DOHH2 (cell line): Measurements from ENCODE around the gene ST6GALNAC6.

Experiments used
- EZH2phosphoT487 ChIP-seq: fragments of 200-600 bp; sonication (generic); IDR thresholded peaks from 2 replicates; pipeline ENCODE4 v1.6.1; 2017; ENCODE audit warnings: borderline replicate concordance, mild to moderate bottlenecking, antibody characterized with exemption, low read length, moderate library complexity, mixed read lengths
- TF ChIP-seq, protein P1 (sequence below): fragments of 200-600 bp; sonication (generic); IDR thresholded peaks from one replicate; pipeline ENCODE4 v1.5.1; 2014; ENCODE audit warnings: antibody characterized with exemption, mild to moderate bottlenecking, low read depth, low read length; ENCODE audit not compliant: poor library complexity, severe bottlenecking

DNA sequence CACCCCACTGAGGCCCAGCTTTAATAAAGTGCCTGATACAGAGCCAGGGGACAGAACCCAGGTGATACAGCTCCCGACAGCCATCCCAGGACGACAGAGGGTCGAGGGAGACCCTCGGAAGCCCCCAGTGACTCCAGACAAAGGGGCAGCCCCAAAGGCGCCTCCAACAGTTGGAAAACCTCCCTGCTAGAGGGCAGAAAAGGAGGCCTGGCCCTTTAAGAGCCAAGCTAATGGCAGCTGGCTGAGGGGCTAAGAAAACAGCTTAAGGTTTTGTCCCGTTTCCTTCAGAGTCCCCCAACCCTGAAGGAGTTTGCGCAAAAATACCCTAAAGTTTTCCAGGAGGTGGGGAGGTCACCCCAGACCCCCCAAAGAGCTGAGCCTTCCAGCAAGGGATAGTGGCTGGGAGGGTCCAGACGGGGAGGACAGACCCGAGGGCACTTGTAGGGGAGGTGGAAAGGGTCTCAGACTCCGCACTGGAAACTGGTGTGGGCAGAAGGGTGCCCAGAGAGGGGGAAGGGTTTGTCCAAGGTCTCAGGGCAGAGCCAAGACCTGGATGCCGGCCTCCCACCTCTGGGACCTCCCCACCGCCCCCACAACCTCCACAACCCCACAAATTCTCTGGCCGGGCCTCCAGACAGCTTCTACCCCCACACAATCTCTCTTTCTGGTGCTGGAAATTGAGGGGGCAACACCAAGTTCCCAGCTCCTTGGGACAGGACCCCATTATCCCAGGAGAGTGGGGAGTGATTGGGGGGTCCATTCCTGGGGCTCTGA is 13.7 kb downstream of the ST6GALNAC6 start:
- TF ChIP-seq, protein P1, sequence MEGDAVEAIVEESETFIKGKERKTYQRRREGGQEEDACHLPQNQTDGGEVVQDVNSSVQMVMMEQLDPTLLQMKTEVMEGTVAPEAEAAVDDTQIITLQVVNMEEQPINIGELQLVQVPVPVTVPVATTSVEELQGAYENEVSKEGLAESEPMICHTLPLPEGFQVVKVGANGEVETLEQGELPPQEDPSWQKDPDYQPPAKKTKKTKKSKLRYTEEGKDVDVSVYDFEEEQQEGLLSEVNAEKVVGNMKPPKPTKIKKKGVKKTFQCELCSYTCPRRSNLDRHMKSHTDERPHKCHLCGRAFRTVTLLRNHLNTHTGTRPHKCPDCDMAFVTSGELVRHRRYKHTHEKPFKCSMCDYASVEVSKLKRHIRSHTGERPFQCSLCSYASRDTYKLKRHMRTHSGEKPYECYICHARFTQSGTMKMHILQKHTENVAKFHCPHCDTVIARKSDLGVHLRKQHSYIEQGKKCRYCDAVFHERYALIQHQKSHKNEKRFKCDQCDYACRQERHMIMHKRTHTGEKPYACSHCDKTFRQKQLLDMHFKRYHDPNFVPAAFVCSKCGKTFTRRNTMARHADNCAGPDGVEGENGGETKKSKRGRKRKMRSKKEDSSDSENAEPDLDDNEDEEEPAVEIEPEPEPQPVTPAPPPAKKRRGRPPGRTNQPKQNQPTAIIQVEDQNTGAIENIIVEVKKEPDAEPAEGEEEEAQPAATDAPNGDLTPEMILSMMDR: no peak
- no peak for TF ChIP-seq EZH2phosphoT487
